GM18519 (cell line): ENCODE results near the gene UBE2Z.
"Not testable (repeated sequence)": the region's sequence is repeated elsewhere in the genome, so short reads cannot be mapped to it uniquely, and the experiment has no call there.

Experiments
- ATAC-seq: cut with Tn5 transposase; IDR thresholded peaks from one replicate; pipeline ENCODE4 v1.9.1; 2021; ENCODE audit warnings: mild to moderate bottlenecking, moderate library complexity; ENCODE audit not compliant: unreplicated experiment, low FRiP score

Gene UBE2Z

GRCh38 chr17:48908047-48908843, at the start of gene UBE2Z:
TSS of gene UBE2Z (plus strand) at chr17:48908407. CDS start at chr17:48908504, 97 bp downstream.
- ATAC-seq = peak; percentile 59

- ATAC-seq = no peak
Measured at GRCh38 chr17:48860034-48860433, 48.2 kb upstream of the UBE2Z start.

GRCh38 chr17:48860456-48860855, 47.8 kb upstream of the UBE2Z start:
- ATAC-seq = no peak

GRCh38 chr17:48868916-48869500, 39.2 kb upstream of the UBE2Z start:
- ATAC-seq = no peak

GRCh38 chr17:48869821-48870318, 38.3 kb upstream of the UBE2Z start:
- no peak for ATAC-seq

- no peak for ATAC-seq
Measured at GRCh38 chr17:48871035-48871550, 37.1 kb upstream of the UBE2Z start.

- ATAC-seq = no peak
Measured at GRCh38 chr17:48871551-48872351, 36.5 kb upstream of the UBE2Z start.

GRCh38 chr17:48872409-48872808, 35.8 kb upstream of the UBE2Z start:
- ATAC-seq = not testable (repeated sequence)

- no peak for ATAC-seq
Measured at GRCh38 chr17:48873209-48873608, 35.0 kb upstream of the UBE2Z start.

- no peak for ATAC-seq
Measured at GRCh38 chr17:48873696-48874443, 34.3 kb upstream of the UBE2Z start.

- no peak for ATAC-seq
Measured at GRCh38 chr17:48878920-48879898, 29.0 kb upstream of the UBE2Z start.

GRCh38 chr17:48882272-48882671, 25.9 kb upstream of the UBE2Z start:
- ATAC-seq = no peak

- no peak for ATAC-seq
Measured at GRCh38 chr17:48883171-48883570, 25.0 kb upstream of the UBE2Z start.

- no peak for ATAC-seq
Measured at GRCh38 chr17:48890086-48890485, 18.1 kb upstream of the UBE2Z start.

GRCh38 chr17:48892940-48893645, 15.1 kb upstream of the UBE2Z start:
- ATAC-seq = peak; percentile 1

GRCh38 chr17:48893646-48894508, 14.3 kb upstream of the UBE2Z start:
- ATAC-seq = no peak

- no peak for ATAC-seq
Measured at GRCh38 chr17:48894886-48895285, 13.3 kb upstream of the UBE2Z start.
